Endometrial microvascular endothelial cells (primary cell): ENCODE results near the gene DNPH1. TPM values are rescaled to one million over a fixed set of nuclear protein-coding genes. Genes with fewer than 3 reads are reported as not detected.

Experiments
- in situ Hi-C: cut with HindIII; loops from 2 replicates; pipeline ENCODE4 v1.10.0; 2017; ENCODE audit warnings: low sequenced_read_pairs, low pct_unique_long_range_greater_than_20kb; ENCODE audit errors: inconsistent ontology term
- total RNA-seq: library from RNA; depleted of rRNA; stranded (reverse); fragments of >200 nt; gene quantifications from one replicate; pipeline ENCODE4 v1.2.3, GENCODE V29; 2015; ENCODE audit errors: inconsistent ontology term

Gene DNPH1
- total RNA-seq, 1 donor from 2014 or later: 121 TPM

DNA sequence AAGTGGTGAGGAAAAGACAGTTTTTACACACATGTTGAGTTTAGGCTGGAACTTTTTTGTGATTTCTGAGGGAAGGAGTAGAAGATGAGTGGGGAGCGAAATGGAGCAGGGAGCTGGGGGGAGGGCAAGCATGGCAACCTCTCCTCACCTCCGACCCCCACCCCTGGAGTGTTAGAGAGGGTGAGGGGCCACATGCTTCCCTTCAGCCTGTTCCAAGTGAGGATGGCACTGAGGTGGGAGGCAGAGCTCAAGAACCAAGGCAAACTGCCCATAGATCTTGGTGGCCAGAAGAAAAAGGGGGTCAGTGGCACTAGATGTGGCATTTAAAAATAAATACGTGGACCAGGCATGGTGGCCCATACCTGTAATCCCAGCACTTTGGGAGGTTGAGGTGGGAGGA is 18.8 kb upstream of the DNPH1 start:
- in situ Hi-C loops: no loop called here

DNA sequence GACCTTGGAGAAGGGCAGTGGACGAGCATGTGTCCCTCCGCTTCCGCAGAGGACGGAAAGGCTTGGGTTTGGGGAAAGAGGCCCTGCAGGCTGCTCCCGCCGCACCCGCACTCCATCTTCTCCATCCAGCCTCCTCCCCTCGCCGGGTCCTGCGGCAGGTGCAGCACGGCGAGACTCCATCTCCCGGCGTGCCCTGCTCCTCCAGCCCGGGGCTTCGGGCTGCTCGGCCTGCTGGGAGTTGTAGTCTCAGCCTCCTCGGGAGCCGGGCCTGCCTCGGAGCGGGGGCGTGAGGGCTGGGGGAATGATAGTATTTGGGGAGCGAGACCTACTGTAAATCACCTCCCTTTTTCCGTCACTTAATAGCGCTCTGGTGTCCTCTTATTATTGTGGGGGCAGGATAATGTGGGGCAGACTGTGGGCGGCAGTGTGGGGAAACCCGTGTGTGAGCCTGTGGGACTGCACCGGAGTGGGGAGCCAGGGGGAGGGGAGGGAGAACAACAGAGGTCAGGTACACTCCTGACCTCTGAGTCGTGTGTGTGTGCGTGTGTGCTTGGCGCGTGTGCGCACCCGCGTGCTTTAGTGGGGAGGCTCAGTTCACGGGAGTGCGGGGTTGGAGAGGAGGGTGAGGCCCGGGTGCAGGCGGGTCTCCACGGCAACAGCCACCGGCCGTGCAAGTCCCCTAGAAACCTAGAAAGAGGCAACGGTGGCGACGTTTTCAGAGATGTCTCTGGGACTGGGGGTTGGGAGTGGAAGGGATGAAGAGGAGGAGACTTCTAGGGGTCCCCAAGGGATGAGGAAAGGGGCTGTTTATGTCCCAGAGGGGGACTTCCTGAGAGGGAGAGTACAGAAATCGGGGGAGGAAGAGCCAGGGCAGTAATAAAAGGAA is 18.1 kb upstream of the DNPH1 start:
- in situ Hi-C loops: no loop called here

DNA sequence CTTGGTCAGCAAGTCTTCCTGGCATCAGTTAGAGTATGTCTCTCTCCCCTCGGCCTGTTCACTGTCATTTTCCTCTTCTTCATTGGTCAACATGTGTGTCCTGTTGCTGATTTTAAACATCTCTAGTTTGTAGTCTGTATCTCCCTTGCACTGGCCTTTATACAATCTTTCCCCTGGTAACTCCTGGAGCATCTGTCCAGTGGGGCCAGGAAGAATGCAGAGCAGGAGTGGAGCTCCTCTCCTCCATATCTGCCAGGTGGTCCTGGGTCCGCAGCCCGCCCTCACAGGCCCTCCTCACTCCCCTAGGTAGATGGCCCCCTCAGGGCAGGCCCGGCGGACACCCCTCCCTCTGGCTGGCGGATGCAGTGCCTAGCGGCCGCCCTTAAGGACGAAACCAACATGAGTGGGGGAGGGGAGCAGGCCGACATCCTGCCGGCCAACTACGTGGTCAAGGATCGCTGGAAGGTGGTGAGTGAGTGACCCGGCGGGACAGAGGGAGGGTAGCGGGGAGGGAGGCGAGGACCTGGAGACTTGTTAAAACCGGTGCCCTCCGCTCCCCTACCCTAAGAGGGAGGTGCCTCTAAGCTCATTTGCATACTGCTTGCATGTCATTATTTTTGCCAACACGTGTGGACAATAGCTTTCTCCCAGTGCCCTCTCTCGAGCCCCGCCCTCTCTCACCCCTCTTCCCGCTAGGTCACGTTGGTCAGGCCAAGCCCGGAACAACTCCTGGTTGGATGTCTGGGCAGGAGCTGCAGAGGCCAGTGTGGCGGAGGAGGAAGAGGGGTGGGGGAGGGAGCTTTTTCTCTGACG is 17.2 kb upstream of the DNPH1 start:
- in situ Hi-C loops: no loop called here

DNA sequence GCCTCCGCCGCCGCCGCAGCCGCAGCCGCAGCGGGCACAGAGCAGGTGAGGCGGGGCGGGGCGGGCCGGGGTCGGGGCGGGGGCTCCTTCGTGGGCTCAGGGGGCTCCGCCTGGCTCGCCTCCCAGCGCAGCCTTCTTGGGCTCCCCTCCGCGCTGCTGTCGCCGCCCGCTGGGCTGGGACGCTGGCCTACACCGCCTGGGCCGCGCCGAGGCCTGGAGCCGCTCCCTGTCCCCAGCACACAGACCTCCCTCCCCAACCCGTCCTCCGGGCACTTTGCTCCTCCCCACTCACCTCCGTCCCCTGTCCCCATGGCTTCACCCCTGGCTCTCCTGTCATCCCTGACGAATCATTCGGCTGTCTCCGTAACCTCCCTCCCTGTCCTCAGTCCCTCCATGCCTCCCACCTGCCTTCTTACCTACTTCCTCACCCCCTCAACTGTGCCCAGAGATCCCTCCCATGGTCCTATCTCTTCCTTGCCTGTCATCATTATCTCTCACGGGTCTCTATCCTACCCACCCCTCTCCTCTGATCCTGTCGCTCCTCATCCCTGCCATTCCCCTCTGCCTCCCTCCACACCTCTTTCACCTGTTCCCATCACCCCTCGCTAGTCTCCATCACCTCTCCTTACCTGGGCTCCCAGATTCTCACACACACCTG is 14.5 kb upstream of the DNPH1 start:
- in situ Hi-C loops: no loop called here

DNA sequence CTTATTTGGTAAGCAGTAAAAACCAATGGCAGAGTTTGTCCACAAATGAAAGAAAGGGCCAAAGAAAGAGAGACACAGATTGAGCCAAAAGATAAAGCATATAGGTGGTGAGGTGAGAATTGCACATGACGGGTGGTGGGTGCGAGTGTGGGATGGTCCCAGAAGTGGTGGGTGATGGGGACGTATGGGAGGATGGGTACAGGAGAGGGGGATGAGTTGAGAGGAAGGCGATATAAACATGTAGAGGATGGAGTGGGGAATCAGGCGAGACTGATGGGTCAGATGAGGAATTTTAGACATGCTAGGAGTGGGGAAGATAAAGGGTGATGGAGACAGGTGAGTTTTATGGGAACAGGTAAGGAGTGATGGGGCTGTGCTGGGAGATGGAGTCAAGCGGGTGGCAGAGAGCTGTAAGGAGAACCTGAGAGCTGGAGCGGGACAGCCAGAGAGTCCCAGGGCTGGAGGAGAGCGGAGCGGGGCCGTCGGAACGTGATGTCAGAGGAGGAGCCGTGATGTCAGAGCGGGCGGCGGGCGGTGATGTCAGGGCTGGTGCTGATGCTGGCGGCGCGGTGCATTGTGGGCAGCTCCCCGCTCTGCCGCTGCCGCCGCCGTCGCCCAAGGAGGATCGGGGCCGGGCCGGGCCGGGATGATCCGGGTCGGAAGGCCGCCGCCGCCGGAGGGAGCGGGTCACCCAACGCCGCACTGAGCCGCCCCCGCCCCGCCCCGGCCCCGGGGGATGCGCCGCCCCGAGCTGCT is 13.8 kb upstream of the DNPH1 start, which contains the start of gene TTBK1:
TTBK1 (plus strand) TSS at position 574 of the 756 bp plus-strand sequence. CDS start 3,180 bp downstream, outside the sequence.
- in situ Hi-C loops: no loop called here

DNA sequence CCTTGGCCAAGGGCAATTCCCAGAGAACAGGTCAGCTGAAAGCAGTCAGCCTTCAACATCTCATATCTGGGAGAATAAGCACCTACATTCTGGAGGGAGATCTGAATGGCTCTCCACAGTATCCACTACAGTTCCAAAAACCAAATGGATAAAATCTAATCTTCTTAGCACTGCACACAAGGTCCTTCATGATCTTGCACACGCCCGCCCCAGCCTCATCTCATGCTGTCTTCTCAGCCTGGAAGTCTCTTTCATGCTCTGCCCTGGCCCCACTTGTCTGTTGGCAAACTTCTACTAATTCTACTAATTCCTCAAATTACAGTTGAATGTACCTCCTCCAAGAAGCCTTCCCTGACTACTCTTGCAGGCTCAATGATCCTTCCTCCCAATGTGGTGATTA is 12.2 kb upstream of the DNPH1 start:
- in situ Hi-C loops: no loop called here

DNA sequence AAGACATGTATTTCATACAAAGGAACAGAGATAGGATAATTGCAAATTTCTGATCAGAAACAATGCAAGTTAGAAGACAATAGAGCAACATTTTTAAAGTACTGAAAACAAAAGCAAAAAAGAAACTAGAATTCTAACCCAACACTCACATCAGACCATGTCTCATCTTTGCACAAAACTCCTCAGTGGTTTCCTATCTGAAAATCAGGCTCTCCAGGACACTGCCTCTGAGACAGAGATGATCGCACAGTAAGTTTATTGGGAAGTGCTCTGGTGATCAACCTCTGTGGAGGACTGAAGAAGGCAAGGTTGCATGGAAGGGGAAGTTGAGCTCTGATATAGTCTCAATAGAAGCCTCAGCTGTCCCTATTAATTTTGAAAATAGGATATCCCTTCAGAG is 11.7 kb upstream of the DNPH1 start:
- in situ Hi-C loops: no loop called here

DNA sequence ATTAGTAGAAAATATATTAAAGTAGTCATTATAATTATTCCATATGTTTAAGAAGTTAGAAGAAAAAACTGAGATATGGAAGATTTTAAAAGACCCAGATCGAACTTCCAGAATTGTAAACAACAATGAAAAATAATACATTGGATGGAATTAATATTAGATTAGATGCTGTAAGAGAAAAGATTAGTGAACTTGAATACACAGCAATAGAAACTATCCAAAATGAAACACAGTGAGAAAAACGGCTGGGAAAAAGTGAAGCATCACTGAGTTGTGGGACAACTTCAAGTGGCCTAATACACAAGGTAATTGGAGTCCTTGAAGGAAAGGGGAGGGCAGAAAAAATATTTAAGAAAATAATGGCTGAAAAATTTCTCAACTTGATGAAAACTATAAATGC is 9.8 kb upstream of the DNPH1 start:
- in situ Hi-C loops: no loop called here

DNA sequence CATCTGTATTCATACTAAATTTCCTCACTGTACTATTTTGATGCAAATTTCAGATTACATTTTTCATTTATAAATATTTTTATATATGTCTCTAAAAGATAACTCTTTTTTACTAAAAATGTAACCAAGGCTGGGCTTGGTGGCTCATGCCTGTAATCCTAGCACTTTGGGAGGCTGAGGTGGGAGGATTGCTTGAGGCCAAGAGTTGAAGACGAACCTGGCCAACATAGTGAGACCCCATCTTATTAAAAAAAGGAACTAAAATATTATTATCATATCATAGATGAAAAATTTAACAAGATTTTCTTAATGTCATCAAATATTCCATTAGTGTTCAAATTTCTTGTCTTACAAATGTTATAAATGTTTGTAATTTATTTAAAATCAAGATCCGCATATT is 6.6 kb upstream of the DNPH1 start:
- in situ Hi-C loops: no loop called here

DNA sequence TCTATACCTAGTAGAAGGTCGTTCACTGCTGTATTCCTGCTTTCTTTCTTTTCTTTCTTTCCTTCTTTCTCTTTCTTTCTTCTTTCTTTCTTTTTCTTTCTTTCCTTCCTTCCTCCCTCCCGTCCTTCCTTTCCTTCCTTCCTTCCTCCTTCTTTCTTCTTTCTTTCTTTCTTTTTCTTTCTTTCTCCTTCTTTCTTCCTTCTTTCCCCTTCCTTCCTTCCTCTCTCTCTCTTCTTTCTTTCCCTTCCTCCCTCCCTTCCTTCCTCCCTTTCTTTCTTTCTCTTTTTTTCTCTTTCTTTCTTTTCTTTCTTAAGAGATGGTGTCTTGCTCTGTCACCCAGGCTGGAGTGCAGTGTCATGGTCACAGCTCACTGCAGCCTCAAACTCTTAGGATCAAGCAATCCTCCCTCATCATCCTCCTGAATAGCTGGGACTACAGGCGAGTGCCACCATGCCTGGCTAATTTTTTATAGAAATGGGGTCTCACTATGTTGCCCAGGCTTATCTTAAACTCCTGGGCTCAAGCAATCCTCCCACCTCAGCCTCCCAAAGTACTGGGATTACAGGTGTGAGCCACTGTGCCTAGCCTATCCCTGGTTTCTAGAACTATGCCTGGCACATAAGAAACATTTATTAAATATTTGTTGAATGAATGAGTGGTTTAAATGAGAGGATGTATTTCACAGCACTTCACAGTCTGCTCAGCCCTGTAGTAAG is 2.6 kb upstream of the DNPH1 start:
- in situ Hi-C loops: no loop called here

DNA sequence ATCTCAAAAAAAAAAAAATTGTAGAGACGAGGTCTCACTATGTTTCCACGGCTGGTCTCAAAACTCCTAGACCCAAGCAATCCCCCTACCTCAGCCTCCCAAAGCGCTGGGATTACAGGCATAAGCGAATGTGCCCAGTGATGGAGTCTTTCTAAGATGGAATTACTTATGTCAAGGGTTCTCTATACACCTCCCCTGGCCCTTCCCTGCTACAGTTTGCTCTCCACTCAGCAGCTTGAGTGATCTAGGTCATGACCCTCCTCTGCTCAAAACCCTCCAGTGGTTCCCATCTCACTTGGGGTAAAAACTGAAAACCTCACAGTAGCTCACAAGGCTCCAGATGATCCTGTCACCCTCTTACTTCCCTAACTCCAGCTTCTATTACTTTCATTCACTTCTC is 1.8 kb upstream of the DNPH1 start:
- in situ Hi-C loops: no loop called here

DNA sequence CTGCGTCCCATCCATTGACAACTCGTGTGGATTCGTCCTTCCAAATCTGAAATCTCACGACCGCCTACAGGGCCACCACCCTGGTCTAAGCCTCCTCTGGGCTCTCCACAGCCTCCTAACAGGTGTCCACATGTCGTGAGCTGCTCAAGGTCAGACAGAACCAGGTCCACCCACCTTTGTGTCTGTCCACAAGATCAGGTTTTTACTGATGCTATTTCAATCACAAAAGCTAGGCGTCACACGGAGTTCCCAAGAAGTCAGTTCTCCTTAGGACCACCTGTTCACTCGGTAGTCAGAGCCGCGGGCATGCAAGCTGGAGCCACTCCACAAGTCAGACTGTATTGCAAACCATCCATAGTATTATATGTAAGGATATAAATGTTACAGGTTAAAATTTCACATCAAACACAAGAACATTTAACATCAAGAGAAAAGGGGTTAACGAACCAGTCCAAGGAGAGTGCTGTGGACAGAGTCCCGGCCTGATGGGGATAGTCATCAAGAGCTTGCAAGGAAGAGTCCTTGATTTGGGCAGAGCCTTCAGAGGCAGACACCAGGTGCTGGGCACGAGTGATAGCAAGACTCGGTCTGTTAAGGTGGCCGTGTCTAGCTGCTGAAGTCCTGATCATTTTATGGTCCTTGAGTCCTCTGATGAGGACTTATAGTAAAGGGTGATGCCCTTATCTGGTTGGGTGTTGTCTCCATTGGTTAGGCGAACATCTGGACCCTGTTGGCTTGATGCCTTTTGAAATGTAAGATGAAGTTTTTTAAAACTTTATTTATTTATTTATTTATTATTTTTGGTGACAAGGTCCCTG is 731 bp upstream of the DNPH1 start:
- in situ Hi-C loops: no loop called here

DNA sequence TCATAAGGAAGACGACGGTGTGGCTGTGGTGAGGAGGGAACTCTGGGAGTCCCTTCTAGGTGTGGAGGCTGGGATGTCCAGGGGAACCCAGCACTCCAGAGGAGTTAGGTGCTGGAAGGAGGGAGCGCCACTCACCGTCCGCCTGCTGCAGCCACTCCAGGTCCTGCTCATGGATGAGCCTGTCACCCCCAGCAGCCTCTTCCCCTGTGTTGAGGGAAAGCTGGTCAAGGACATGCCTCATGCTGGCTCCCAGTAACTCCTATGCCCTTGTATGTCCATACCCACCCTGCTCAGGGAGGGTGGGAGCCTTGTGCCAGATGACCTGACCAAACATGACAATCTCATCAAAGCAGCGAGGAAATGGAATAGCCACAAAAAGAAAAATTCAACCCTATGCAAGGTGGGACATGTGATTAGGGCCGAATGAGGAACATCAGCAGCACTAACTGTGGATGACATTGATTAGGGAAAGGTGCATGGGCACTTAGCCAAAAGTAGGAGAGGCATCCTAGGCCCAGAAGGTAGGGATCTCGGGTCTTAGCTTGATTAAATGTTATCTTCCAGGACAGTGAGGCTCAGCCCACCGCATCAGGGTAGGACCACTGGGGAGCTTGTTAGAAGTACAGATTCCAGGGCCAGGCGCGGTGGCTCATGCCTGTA is 3.0 kb downstream of the DNPH1 start:
- in situ Hi-C loops: no loop called here

DNA sequence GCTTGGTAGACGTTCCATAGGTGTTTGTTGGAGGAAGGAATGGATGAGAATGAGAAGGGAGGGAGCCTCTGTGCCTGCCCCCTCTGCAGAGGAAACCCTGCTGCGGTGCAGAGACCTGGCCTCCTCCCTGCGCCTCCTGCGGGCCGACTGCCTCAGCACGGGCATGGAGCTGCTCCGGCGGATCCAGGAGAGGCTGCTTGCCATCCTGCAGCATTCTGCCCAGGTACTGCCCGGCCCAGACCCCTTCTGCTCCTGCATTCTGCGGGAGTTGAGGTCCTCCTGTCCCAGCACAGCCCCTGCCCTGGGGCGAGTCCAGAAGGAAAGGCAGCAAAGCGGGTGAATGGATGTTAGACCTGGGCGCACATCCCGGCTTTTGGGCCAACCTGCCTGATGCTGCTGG is 6.1 kb downstream of the DNPH1 start:
- in situ Hi-C loops: no loop called here

DNA sequence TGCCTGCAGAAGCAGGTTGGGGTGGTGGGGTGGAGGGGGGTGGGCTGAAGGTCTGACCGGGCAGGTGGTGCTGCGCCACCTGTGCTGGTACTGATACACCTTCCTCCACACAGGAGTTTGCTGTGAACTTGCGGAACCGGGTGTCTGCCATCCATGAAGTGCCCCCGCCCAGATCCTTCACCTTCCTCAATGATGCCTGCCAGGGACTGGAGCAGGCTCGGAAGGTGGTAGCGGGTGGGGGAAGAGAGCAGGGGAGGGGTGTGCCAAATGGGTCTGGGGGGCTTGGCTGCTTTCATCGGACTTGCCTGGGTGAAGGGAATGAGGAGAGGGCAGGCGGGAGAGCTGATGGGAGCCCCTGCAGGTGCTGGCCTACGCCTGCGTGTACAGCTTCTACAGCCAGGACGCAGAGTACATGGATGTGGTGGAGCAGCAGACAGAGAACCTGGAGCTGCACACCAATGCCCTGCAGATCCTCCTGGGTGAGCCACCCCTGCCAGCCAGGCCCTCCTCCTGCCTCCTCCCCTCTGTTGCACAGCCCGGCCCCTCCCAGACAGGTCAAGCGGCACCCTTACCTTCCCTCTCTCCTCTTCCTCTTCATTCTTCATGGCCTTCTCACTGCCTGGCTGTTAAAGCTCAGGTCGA is 6.7 kb downstream of the DNPH1 start:
- in situ Hi-C loops: no loop called here
